CD4-positive, alpha-beta T cell treated with Interleukin-17A for 4 hours (primary cell): ENCODE results near the gene SLC38A10.

Experiments
- DNase-seq: peaks from one replicate; pipeline ENCODE4 v3.0.0-alpha.2; 2020; ENCODE audit warnings: mixed read lengths

The SLC38A10 gene

DNA sequence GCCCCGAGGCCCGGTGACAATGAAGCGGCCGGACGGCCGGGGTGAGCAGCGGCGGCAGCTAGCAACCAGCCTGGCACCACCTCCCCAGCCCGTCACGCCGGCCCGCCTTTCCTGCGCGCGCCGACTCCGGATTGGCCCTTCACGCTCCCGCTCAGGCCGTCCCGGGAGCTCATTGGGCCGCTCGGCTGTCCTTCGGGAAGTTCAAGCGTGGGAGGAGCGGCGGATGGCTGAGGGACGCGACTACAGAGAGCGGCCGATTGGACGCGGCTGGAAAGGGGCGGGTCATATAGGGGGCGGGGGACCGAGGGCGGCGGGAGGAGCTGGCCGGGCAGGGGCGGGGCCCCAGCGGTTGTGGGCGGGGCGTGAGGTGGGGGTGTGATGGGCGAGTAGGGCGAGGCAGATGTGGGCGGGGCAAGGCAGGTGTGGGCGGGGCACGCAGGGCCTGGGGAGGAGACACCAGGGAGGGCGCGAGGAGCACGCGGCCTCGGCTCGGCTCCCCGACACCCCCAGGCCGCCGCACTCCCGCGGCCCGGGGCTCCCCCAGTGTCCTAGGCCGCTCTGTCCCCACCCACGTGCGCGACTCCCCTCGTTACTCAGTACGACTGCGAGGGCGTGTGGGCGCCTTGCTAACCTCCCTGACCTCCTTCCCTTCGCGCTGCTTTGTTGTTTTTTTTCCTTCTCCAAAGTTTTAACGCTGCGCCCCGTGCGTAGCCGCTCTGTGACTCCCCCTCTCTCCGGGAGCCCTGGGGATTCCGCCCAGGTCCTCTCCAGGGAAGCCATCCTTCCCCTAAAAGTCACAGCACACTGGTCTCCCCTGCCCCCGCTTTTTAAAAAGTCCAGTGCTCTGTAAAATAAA is 72.0 kb downstream of the SLC38A10 start, which contains the start of gene CEP131:
CEP131 (minus strand) TSS at position 60 of the 856 bp plus-strand sequence. CDS start 2,909 bp downstream, outside the sequence.
- peak; percentile 100 for DNase-seq

DNA sequence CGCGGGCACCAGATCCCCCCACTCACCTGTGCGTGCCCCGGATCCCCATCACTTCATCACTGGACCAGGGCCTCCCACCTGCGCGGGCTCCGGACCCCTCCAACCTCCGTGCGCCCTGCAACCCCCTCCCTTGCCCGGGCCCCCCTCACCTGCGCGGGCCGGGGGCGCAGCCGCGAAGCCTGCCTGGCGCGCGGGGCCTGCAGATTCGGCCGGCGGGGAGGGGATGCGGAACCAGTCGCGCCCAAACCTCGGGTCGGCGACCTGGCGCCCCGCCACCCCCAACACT is 72.5 kb downstream of the SLC38A10 start:
- no peak for DNase-seq

GRCh38 chr17:81221842-81222619 is 73.1 kb downstream of the SLC38A10 start:
- no peak for DNase-seq

- DNase-seq: no peak
Measured at GRCh38 chr17:81221371-81221841, 73.7 kb downstream of the SLC38A10 start.

GRCh38 chr17:81219476-81220180 is 75.5 kb downstream of the SLC38A10 start:
- DNase-seq: no peak

- no peak for DNase-seq
Measured at GRCh38 chr17:81218991-81219390, 76.1 kb downstream of the SLC38A10 start.

DNA sequence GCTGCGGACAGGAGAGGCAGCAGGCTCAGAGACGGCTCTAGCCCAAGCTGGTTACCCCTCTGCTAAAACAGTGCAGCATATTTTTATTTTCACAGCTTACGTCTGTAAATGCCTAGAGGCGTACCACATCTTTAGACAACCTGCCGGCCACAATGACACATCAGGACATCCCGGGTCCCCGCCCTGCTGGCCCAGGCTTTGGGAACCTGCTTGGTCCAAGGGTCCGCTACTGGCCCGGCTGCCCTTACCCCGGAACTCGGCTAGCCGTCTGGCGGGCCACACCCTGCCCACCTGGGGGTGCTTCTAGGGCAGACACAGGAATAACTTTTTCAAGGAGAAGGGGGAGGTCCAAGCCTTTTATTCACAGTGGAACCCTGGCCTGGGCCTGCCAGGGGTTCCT is 76.6 kb downstream of the SLC38A10 start:
- DNase-seq: no peak

DNA sequence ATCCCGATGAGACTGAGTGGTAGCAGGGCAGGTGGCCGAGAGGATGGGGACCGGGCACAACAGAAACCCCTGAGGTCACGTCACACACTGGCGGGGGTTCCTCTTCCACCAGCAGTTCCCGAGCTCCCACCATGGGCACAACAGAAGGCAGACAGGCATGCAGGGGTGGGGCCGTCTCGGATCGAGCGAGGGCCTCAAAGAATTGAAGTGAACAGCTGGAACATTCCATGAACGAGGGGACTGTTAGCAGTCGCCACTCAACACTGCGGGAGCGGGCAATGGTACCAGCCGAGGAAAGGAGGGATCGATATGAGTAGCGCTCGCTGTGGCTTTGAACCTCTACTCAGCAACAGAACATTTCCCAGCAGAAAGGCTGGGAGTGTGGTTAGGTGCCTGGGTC is 77.6 kb downstream of the SLC38A10 start:
- DNase-seq: no peak

GRCh38 chr17:81213978-81214377 is 81.1 kb downstream of the SLC38A10 start:
- no peak for DNase-seq

GRCh38 chr17:81212365-81212764 is 82.7 kb downstream of the SLC38A10 start:
- no peak for DNase-seq

- DNase-seq: no peak
Measured at GRCh38 chr17:81210868-81211267, 84.2 kb downstream of the SLC38A10 start.

- DNase-seq: no peak
Measured at GRCh38 chr17:81210466-81210865, 84.6 kb downstream of the SLC38A10 start.

DNA sequence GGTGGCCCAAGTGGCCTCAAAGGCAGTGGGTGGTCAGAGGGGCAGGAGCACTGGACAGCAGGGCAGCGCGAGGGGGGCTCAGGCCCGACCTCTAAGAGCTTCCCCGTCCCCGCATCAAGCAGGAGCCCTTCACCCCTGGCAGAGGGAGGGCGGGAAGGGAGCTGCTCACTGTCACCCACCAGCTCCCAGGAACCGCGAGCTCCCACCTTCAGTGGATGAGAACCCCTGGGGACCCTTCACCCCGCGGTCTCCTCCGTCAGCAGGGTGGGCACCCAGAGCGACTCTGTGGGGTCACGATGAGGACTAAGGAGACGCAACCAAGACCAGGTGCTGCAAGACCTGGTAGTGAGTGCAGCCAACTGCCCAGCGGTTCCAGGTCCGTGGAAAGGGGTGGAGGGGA is 86.0 kb downstream of the SLC38A10 start:
- DNase-seq: no peak

DNA sequence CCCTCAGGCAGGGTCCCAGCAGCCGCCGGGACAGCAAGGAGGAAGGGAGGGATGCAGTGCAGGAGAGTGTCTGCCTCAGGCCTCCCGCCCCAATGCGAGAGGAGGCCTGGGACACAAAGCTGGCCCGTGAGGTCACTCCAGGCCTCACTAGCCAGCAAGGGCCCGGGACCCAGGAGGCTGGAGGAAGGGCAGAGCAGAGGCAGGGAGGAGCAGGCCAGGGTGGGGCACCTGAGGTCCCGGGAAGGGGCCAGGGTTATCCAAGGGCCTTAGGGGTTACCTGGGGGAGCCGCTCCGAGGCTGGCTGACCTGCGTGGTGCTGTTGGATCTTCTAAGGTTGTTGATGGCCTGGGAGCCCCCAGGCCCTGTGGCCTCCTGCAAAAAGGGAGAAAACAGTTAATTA is 86.5 kb downstream of the SLC38A10 start:
- no peak for DNase-seq

DNA sequence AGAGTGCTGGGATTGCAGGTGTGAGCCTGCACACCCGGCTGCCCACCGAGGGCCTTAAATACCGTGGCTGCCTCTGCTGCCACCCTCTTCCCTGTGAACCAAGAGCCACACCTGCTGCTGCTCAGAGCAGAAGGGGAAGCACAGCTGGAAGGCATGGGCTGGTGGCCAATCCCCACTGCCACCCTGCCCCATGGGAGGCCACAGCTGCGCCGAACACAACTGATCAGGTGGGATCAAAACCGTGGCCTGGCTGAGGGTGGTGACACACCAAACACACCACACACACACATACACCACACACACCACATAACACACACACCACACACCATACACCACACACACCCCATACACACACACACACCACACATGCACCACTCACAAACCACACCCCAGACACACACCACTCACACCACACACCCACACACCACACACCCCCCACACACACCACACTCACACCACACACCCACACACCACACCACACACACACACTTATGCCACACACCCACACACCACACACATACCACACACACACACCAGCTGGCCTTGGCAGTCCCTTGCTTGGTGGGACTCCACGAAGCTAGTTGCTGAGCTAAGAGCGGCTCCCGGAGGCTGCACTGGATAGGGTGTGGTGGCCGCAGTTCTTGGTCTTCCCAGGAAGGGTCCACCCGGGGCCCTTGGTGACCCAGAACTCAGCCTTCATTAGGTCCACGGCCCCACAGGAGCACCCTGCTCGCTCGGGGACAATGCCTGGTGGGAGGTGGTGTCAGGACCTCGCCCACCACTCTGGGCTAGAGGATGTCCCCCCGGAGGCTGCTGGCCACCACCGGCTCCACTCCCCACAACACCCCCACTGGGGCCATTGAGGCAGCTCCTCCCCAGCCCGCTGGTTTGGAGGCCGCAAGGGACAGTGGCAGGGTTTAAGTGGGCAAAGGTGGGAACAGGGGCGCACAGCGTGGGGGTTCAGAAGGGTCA is 87.2 kb downstream of the SLC38A10 start:
- no peak for DNase-seq

DNA sequence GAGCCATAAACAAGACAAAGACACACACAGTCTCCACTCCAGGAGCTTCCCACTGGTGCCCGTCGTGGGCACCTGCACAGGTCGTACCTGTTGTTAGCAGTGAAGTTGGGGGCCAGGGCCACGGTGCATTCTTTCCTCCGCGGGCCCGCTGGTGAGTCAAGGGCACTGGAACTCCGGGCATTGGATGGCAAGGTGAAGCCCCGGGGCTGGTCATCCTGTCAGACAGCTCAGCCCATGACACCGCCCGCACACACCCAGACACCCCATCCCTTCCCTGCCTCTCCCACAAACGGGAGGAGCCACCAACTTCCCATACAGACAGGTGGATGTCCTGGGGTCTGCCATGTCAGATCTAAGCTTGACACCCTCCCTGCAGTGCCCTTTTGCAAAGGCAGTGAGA is 88.5 kb downstream of the SLC38A10 start:
- DNase-seq: no peak

DNA sequence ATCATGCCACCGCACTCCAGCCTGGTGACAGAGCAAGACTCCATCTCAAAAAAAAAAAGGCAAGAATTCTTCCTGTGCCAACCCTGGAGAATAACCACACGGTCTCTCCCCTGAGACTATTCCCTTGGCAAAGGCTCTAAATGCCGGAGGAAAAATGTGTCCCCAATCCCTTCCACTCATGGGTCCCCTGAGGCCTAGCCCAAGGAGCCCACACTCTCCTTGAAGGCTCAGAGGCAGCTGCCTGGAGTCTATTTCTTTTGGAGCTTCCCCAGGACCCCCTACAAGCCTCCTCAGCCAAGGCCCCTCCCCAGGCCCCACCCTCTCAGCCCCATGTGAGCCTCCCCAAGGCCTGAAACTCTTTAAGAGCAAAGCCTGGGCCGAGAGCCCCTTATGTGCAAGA is 88.9 kb downstream of the SLC38A10 start:
- DNase-seq: no peak

- DNase-seq: no peak
Measured at GRCh38 chr17:81204578-81204977, 90.5 kb downstream of the SLC38A10 start.

DNA sequence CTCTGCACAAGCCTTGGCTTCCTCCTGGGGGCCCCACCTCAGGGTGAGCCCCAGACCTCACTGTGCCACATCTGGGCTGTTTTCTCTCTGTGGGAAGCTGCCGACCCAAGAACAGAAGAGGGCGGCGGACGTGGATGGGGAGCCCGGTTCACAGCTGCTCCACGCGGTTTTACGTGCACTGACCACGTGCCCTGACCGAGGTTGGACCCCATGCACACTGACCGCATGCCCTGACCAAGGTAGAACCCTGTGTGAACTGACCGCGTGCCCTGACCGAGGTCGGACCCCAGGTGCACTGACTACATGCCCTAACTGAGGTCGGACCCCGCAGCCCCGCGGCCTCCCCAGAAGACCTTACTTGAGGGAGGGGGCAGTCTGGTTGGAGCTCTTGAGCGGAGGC is 92.0 kb downstream of the SLC38A10 start:
- no peak for DNase-seq

DNA sequence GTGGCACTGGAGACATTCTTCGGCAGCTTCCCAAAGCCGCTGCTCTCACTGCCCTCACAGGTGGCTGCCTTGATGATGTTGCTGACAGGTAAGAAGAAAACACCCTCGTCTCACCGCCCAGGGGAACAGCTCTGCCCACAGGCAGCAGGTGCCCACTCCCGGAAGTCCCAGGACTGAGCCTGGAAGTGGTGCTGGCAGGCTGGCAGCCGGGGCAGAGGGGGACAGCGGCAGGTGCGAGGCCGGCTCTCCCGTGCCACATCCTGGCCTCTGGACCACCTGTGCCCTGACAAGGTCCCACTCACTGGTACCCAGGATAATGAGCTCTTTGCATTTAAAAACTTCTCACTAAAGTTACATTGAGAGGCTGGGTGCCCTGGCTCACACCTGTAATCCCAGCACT is 92.8 kb downstream of the SLC38A10 start:
- no peak for DNase-seq

DNA sequence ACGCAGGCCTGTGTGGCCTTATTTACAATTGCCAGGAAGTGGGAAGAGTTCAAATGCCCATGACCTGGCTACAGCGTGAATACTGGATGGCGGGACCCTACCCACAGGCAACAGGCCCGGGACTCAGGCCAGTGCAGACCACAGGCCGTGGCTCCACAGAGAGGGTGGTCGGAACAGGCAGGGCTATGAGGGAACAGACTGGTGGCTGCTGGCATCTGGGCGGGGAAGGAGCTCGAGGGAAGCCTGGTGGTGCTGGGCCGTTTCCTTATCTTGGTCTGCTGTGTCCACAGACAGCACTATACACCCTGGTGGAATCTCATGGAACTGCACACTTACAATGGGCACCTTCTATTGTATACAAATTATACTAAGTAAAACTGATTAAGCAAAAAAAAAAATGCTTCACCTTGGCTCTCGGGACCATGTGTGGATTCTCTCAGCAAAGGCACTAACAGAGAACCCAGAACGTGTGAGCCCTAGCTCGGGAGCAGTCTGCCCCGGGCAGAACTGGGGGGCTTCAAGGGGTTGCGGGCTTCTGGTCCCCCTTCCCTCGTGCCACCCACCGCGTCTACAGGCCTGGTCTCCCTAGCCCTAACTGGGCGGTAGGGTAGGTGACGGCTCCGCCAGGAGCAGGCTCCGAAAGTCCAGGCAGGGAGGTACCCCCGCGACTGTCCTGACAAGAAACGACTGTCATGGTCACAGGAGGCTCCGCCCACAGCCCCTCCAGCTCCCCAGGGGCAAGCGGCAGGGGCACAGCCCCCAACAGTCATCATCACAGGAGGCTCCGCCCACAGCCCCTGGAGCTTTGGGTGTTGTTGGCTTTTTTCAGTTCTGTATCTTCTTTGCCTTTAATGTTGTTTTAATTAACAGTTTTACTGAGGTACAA is 94.2 kb downstream of the SLC38A10 start:
- DNase-seq: no peak
